Effector CD8-positive, alpha-beta T cell (primary cell): ENCODE results near the gene SLIT1.
A peak's percentile ranks its signal among the peaks of the same experiment; 100 is the strongest.
"Not testable (repeated sequence)": the region's sequence is repeated elsewhere in the genome, so short reads cannot be mapped to it uniquely, and the experiment has no call there.

Source experiments
- DNase-seq: peaks from one replicate; lab custom pipeline; 2025; lab: John Stamatoyannopoulos, UW

SLIT1 gene

DNA sequence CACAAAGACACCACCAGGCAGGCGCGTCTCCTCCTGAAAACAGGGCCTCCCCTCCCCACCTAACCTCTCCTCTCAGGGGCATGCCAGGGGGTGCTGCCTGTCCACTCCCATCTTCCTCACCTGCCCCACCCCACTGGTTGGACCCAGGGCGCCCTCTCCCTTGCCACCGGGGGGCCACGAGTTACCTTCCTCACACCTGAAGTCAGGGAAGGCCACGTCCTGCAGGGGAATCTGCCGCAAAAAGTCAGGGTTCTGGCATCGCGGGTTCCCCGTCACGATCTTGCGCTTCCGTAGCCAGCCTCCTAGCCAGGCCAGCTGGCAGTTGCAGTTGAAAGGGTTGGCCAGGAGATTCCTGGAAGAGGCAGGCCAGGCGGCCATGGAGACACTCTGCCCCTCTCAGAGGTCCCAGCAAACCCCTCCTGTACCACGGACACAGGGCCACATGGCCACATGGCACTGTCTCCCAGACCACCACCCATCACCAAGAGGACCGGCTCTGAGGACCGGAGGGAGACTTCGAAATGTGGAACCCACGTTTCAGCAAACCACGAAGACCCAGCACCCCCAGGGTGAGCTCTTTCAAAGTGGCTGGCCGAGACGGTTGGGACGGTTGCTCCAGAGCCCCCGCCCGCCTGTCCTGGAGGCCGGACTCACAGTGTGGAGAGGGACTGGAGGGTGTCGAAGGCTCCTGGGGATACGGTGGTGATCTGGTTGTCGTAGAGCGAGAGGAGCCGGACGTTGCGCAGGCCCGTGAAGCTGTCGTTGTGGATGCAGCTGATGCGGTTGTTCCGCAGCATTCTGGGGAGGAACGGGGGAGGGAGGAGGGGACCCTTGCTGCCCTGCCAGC lies 142.8 kb downstream of the SLIT1 start:
- no peak for DNase-seq

DNA sequence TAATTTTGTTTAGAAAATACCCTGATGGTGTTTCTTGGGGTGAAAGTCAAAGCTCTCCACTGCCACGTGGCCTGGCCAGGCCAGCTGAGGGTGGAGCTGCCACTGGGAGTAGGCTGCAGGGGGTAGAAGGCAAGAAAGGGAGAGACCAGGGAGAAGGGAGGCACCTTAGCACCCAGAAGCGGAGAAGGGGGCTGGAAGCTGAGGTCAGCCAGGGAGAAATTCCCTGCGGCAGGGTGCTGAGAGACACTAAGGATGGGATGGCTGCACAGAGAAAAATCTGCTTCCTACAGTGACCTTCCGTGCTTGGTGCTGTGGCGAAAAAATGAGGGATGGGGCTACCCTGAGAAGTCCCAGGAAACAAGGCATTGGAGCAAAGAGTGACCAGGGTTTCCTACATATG lies 143.7 kb downstream of the SLIT1 start:
- no peak for DNase-seq

DNA sequence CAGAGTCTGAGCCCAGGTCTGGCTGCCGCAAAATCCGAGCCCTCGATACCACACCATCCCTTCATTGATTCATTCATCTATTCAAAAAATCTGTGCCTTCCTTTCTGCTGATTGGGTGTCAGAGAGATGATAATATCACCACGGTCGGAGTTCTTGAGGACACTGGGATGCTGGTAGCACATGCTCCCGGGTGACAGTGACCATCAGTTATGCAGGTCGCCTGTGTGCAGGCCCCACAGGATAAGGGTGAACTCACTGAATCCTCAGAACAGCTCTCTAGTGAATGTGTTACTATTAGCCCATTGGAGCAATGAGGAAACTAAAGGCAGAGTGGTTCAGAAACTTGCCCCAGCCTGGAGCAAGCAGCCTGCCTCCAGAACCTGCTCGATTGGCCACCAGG lies 145.1 kb downstream of the SLIT1 start:
- DNase-seq = no peak

DNA sequence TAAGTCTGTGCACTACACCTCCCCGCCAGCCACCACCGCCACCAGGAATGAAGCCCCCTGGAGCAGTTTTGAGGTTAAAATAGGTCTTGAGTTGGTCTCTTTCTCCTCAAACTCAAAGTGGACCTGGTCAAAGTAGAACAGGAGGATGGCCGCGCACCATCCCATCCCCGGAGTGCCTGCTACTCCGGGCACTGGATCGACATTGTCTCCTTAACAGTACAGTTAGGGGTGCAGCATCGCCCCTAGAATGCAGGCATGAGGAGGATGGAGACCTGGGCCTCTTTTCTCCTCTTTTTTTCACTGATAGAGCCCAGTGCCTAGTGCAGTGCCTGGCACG lies 145.5 kb downstream of the SLIT1 start:
- no peak for DNase-seq

DNA sequence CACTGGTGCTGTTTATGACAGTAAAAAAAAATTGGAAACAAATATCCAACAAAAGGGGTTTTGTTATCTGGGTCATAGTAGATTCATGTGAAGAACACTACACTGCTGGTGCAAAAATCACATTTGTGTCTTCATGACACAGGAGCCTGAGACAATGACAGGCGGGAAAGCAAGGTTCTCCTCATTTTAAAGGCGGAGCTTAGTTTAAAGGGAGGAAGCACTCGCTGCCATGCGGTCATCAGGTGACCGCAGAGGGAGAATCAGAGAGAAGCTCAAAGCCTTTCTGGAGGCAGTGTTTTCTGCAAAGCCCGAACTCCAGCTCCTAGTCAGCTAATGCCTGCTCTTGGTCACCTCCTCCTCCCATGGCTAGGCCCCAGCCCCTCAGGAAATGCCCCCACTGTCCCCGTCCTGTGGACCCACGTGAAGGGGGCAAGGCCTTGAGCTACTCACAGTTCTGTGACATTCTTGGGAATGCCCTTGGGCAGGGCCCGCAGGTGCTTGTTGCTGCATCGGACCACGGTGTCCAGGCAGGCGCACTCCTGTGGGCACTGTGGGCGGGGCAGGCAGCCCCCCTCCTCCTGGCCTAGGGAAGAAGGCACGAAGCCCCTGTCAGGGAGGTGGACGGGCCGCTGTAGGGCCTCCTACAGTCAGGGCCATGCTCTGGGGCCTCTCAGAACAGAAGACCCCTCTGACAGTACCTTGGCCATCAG lies 146.1 kb downstream of the SLIT1 start:
- no peak for DNase-seq

DNA sequence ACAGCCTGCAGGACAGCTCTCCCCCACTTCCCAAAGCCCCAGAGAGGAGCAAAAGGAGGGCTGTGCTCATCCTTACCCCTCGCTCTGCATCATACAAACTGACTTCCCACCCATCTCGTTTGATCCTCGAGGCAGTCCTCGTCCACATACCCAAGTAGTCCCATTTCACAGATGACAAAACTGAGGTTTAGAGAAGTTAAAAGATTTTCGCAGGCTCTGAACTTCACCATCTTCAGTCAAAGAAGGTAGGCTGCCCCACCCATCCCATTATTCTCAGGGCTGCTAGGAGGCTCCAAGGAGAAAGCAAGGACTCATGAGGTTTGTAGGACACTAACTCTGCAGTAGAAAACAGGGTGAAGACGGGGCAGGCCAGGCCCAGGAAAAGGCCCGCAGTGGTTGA lies 147.1 kb downstream of the SLIT1 start:
- no peak for DNase-seq

DNA sequence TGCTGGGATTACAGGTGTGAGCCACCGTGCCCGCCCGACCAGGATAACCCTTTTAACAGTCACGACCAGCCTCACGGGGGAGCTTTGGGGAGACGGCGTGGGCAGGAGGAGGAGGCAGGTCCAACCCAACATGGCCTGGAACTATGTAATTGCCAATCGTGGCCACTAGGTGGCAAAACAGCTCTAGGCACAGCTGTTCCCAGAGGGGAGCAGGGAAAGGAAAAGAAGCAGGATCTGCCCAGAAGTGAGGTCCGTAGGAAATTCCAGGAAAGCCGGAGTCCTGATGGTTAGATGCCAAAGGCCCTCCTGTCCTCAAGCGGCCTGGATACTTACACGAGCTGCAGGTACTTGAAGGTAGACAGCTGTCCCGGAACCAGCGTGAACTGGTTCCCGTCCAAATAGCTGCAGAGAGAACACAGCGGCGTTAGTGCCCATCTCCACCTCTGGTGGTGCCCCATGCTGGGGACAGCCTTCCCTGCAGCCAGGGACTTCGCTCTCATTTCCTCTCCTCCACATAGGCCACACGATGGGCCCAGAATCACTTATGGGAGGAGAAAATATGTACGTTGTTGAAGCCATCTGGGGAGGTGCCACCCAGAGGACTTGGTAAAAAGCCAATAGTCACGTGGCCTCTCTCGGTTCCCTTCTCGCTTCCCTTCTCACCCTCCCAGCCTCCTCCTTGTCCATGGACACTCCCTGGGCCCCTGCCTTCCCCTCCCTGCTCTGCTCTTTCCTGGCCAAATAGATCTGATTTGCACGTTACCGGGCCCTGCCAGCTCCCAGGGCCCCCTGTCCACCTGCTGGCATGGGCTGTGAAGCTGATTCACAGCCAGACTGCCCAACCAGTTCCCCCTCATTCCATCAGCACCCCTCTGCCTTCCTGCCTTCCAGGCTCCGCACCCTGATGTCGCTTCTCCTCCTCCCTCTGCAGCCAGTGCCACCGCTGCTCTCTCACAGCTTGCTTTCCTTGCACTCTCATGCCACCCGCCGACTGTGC lies 148.1 kb downstream of the SLIT1 start:
- DNase-seq = peak; percentile 44

DNA sequence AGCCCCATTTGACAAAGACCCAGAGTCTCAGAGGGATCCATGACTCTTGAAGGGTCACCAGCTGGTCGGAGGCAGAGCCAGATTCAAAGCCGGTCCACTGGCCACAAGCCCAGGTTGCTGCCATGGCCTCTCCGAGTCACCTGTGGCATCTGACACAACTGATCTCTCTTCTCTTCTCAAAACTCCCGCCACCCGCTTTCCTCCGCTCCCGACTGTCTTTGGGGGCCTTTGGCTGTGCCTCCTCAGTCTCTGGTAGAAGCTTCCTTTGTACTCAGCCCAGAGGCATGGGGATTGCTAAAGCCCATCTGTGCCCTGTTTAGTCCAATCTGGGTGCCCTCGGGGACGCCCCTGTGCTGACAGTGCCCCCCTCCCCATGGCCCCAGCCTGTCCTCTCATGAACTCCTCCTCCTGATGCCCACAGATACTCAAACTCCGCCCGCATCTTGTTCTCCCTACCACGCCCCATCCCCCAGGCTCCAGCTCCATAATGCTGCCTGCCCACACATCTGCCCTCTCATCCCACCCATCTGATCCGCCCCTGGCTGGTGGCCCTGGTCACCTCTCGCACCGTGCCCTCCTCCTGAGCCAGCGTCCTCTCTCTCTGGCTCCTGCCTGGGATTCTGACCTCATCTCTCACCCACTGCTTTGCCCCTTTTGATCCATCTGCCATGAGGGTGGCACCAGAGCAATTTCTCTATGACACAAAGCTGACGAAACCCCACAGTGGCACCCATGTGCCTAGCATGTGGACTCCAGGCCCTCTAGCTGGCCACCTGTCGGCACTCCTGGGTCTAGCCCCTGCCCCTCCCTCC lies 150.6 kb downstream of the SLIT1 start:
- no peak for DNase-seq

DNA sequence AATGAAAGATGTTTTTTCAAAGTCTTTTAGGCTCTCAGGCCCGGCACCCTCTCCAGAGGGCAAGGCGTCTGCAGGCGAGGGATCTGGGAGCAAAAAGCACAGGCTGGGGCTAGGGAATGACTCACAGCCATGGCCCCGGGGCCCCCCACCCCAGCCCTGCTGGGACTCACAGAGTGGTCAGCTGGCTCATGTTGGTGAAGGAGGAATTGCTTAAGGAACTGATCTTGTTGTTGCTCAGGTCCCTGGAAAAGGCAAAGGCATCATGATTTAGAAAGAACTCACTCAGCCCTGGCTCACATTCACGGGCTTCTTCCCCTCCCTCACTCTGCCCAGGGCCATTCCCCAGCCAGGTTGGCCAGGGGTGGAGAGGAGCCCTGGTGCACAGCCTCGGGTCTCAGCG lies 151.5 kb downstream of the SLIT1 start:
- no peak for DNase-seq

GRCh38 chr10:97033841-97034240 lies 151.9 kb downstream of the SLIT1 start:
- DNase-seq = not testable (repeated sequence)

GRCh38 chr10:97032624-97033023 lies 153.1 kb downstream of the SLIT1 start:
- no peak for DNase-seq

DNA sequence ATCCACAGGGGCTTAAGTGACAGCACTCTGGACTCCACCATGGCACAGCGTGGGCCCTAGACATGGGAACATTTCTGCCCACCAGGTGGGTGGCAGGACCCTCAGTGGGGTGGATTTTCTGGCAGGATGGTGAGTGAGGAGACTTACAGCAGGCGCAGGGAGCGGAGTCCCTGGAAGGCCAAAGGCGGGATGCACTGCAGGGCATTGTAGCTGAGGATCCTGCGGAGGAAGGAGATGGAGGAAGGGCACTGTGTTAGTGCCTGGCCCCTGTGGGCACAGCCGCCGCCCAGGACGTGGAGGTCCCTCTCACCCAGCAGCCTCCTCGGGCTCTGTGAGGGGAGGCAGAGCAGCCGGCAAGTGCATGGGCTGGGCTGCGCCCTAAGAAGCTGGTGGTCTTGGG lies 154.3 kb downstream of the SLIT1 start:
- no peak for DNase-seq

- DNase-seq = no peak
Measured at GRCh38 chr10:97030894-97031293, 154.9 kb downstream of the SLIT1 start.

DNA sequence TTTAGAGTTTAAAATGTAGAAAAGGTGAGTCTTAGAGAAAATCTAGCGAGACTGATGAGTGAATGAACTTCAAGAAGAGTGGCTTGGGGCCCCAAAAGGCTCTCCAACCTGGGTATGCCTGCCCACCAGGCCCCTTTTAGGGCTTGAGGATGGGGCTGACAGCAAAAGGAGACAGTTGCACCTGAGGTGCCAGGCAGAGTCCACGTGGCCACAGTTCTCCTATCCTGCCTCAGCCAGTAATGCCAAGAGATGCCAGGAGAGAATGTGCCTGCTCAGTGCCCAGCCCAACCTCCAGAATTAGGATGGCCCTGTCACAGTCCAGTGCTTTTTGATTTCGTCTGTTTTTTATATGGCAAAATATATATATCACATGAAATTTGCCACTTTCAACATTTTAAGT lies 156.5 kb downstream of the SLIT1 start:
- no peak for DNase-seq

GRCh38 chr10:97028832-97029178 lies 157.0 kb downstream of the SLIT1 start:
- DNase-seq = no peak

- no peak for DNase-seq
Measured at GRCh38 chr10:97028126-97028831, 157.5 kb downstream of the SLIT1 start.

- peak; percentile 9 for DNase-seq
Measured at GRCh38 chr10:97025613-97026242, 160.0 kb downstream of the SLIT1 start.

DNA sequence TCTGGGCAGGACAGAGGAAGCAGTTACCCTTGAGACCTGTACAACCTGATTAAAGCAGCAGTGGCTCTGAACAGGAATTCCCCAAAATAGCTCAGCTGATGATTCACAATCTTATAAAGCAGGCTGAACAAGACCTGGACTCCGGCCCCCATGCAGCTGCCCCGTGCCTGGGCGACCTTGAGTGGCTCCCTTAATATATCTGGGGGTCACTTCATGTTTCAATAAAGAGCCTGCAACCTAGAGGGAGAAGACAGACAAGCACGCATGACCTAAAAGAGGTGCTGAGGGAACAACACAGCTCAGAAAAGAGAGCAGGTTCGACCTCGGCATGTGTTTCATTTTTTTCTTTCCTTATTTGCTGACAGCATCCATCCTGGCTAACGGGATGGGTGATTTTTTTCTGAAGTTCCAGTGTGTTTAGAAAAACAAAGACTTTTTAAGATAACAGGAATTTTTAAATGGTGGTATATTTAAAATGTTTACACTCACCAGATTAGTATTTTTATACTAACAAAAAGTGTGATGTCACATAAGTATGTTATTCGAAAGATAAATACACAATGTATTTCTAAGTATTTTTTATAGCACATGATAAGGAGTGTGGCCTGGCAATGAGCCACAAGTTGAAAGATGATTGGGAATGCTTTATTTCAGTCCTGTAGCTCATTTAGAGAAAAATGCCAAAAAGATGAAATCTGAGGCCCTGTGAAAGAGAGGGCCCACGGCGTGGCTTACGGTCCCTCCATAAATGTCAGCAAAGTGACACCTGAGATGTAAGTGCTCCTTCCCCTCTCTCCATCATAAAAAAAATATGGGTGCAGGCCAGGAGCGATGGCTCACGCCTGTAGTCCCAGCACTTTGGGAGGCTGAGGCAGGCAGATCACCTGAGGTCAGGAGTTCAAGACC lies 161.3 kb downstream of the SLIT1 start:
- DNase-seq = no peak

DNA sequence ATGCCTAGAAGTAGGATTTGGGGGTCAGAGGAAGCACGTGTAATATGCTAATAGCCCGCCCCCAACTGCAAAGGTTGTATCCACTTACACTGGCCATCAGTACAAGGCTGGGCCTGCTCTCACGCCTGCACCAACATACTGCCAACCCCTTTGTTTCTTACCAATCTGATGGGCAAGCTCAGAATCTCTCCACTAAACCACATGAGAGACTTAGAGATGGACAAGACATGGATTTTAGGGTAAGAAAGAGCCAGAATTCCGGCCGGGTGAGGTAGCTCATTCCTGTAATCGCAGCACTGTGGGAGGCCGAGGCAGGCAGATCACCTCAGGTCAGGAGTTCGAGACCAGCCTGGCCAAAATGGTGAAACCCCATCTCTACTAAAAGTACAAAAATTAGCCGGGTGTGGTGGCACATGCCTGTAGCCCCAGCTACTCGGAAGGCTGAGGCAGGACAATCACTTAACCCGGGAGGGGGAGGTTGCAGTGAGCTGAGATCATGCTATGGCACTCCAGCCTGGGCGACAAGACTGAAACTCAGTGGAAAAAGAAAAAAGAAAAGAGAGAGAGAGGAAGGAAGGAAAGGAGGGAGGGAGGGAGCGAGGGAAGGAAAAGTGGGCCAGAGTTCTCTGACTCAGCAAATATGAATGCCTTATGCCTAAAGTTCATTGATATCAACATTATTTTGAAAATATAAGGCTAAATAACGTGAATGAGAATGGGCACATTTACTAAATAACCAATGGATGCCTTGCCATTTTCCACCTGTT lies 162.2 kb downstream of the SLIT1 start:
- DNase-seq = no peak
